LNCAP (cell line): ENCODE data around the gene LTBP1.

Experiments
- TF ChIP-seq, protein P1 (sequence below): fragments of 450-650 bp; IDR thresholded peaks from 2 replicates; pipeline ENCODE4 v1.5.1; 2017; ENCODE audit warnings: mild to moderate bottlenecking

Gene LTBP1

GRCh38 chr2:33139949-33140348 lies 193.2 kb downstream of the LTBP1 start:
- TF ChIP-seq, protein P1, sequence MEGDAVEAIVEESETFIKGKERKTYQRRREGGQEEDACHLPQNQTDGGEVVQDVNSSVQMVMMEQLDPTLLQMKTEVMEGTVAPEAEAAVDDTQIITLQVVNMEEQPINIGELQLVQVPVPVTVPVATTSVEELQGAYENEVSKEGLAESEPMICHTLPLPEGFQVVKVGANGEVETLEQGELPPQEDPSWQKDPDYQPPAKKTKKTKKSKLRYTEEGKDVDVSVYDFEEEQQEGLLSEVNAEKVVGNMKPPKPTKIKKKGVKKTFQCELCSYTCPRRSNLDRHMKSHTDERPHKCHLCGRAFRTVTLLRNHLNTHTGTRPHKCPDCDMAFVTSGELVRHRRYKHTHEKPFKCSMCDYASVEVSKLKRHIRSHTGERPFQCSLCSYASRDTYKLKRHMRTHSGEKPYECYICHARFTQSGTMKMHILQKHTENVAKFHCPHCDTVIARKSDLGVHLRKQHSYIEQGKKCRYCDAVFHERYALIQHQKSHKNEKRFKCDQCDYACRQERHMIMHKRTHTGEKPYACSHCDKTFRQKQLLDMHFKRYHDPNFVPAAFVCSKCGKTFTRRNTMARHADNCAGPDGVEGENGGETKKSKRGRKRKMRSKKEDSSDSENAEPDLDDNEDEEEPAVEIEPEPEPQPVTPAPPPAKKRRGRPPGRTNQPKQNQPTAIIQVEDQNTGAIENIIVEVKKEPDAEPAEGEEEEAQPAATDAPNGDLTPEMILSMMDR = no peak

GRCh38 chr2:33141476-33141875 lies 194.7 kb downstream of the LTBP1 start:
- TF ChIP-seq, protein P1 = no peak

DNA sequence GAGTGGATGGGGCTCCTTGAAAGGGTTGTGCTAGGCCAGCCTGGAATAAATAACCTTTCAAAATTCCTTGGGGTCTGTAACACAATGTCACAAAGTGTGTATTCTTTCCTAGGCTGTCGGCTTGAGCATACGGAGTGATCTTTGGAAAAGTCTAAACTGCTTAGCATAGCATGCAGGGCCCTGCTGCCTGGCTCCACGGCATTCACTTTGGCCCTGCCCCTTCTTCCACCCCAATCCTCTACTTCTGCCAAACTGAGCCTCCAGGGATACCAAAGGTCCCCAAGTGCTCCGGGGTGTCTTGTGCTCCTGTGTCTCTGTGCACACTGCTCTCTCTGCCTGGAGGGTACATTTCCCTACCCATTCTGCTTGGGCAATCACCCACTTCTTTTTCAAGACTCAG lies 196.1 kb downstream of the LTBP1 start:
- TF ChIP-seq, protein P1 = no peak

GRCh38 chr2:33144243-33144642 lies 197.5 kb downstream of the LTBP1 start:
- TF ChIP-seq, protein P1 = no peak

GRCh38 chr2:33145459-33145858 lies 198.7 kb downstream of the LTBP1 start:
- TF ChIP-seq, protein P1 = no peak

DNA sequence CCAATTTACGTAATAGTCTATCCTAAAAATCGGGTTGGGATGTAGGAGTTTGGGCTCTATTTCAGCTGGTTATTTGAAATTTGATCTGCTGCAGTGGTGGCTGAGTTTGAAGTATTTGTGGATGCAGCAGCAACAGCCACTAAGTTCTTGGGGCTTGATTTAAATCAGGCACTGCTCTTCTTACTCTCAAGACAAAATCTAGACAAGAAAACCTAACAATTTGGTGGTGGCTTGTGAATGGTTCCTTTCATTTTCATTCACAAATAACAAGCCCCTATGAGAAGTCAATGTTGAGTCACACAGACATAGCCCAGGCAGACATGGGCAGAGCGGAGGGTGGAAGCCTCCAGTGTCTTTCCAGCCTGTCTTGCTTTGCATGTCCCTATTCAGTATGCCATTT lies 199.3 kb downstream of the LTBP1 start:
- TF ChIP-seq, protein P1 = no peak

- TF ChIP-seq, protein P1 = no peak
Observed at GRCh38 chr2:33153008-33153407, 206.3 kb downstream of the LTBP1 start.

DNA sequence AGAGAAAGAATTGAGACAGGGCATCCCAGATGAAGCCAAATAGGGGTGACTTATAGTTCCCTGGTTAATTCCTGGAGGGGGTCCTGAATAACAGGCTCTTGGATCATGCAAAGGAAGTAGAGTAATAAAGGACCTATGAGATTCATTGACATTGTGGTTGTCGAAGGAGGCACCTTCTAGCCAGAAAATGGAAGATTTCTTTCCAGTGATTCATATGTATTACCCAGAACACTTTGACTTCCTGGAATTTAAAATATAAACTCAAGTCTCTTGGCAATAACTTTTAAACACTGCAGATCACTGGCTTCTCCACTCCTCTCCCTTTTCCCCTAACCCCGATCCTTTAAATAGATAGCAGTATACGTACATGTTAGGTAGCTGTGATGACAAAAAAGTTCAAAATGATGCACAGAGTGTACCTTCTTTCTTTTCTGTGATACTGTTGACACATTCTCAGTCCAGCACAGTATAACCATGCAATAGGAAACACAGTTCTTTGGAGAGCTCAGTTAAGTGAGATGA lies 211.8 kb downstream of the LTBP1 start:
- TF ChIP-seq, protein P1 = no peak
